PC-3 (cell line): ENCODE data around the gene DSTN.

ENCODE experiments used
- CTCF ChIP-seq: fragments of 300-600 bp; sonication (generic); conservative IDR thresholded peaks from 2 replicates; pipeline ENCODE4 v1.5.1; 2017; ENCODE audit warnings: antibody characterized with exemption, low read depth, mild to moderate bottlenecking, low read length
- EZH2 ChIP-seq: fragments of 300-600 bp; sonication (generic); IDR thresholded peaks from one replicate; pipeline ENCODE4 v1.6.1; 2017; ENCODE audit warnings: antibody characterized with exemption, mild to moderate bottlenecking, low read length; ENCODE audit not compliant: unreplicated experiment
- EZH2phosphoT487 ChIP-seq: fragments of 300-600 bp; sonication (generic); IDR thresholded peaks from 2 replicates; pipeline ENCODE4 v1.6.1; 2018; ENCODE audit warnings: mild to moderate bottlenecking, antibody characterized with exemption, low read length, borderline replicate concordance

- TF ChIP-seq CTCF (no peak), EZH2 (no peak), EZH2phosphoT487 (no peak)
Observed at GRCh38 chr20:17602493-17602892, 32.6 kb downstream of the DSTN start.
